Upper lobe of left lung (tissue), 6 donors: ENCODE measurements around the gene MYPN. TPM values are rescaled to one million over a fixed set of nuclear protein-coding genes. Genes with fewer than 3 reads are reported as not detected.

Experiments
- ATAC-seq, 2 donors: fragments of 200-7000 bp; cut with Tn5 transposase; one replicate each; pipeline ENCODE4 v1.9.1; 2022; ENCODE audit warnings: mild to moderate bottlenecking in 2 of 2, moderate library complexity in 2 of 2; ENCODE audit not compliant: low FRiP score in 2 of 2
- DNase-seq, 2 donors: peaks; one replicate each; pipeline ENCODE4 v3.0.0-alpha.2; 2019 to 2020
- H3K27ac ChIP-seq, 4 donors: fragments of 200-600 bp; sonication (generic); one replicate each; pipeline ENCODE4 v1.5.1; 2016 to 2019
- H3K27me3 ChIP-seq, 4 donors: fragments of 200-600 bp; sonication (generic); one replicate each; pipeline ENCODE4 v1.5.1; 2017 to 2019
- H3K36me3 ChIP-seq, 4 donors: fragments of 200-600 bp; sonication (generic); one replicate each; pipeline ENCODE4 v1.5.1; 2016 to 2019
- H3K4me1 ChIP-seq, 4 donors: fragments of 200-600 bp; sonication (generic); one replicate each; pipeline ENCODE4 v1.5.1; 2018 to 2019
- H3K4me3 ChIP-seq, 4 donors: fragments of 200-600 bp; sonication (generic); one replicate each; pipeline ENCODE4 v1.5.1; 2017 to 2019; ENCODE audit warnings: mild to moderate bottlenecking in 2 of 4, moderate library complexity in 1 of 4
- H3K9me3 ChIP-seq, 4 donors: fragments of 200-600 bp; sonication (generic); one replicate each; pipeline ENCODE4 v1.5.1; 2018 to 2019
- CTCF ChIP-seq, 6 experiments: fragments of 450-650 bp in 4 of 6; fragments of 200-600 bp in 2 of 6; sonication (generic) in 2 of 6; IDR thresholded peaks; one replicate each; pipeline ENCODE4 v1.5.1; 2016 to 2019; ENCODE audit warnings: antibody characterized with exemption in 6 of 6
- EP300 ChIP-seq, 4 donors: sonication (generic); formaldehyde crosslinking; IDR thresholded peaks; one replicate each; pipeline ENCODE4 v1.5.1; 2017; ENCODE audit warnings: antibody characterized with exemption in 4 of 4, control low read depth in 2 of 4
- POLR2A ChIP-seq, 4 donors: fragments of 450-650 bp; IDR thresholded peaks; one replicate each; pipeline ENCODE4 v1.5.1; 2016 to 2017; ENCODE audit warnings: antibody characterized with exemption in 4 of 4, mild to moderate bottlenecking in 2 of 4
- POLR2AphosphoS5 ChIP-seq, 2 donors: sonication (generic); formaldehyde crosslinking; IDR thresholded peaks; one replicate each; pipeline ENCODE4 v1.5.1; 2017; ENCODE audit warnings: antibody characterized with exemption in 2 of 2
- WGBS, 2 donors: methylation state at CpG; one replicate each; pipeline ENCODE4 v1.1.5; 2017 to 2018; 5-methylcytosine and 5-hydroxymethylcytosine counted together
- total RNA-seq, 6 donors: library from RNA; depleted of rRNA in 4 of 6; stranded (reverse); fragments of >200 nt in 4 of 6; gene quantifications; one replicate each; pipeline versions ENCODE4 v1.1.0 to v1.2.1, GENCODE V29; 2016 to 2021
- donor health status: DM: no; HTN: no; CAD: no; lungs with moderate emphysema.
- donor health status: DM: no; HTN: yes; CAD: no; lungs with severe emphysema.

Gene MYPN
- total RNA-seq, 6 donors from 2014 or later: not detected

GRCh38 chr10:68135922-68136792 lies 26.9 kb downstream of the MYPN start:
- no peak for TF ChIP-seq EP300 (IDR thresholded peaks at IDR 0.05)
- TF ChIP-seq POLR2A (IDR thresholded peaks at IDR 0.05): no peak
- no peak for TF ChIP-seq CTCF (IDR thresholded peaks at IDR 0.05)
- no peak for TF ChIP-seq POLR2AphosphoS5 (IDR thresholded peaks at IDR 0.05)
- DNase-seq (no peak), ATAC-seq (peak in 1 of 2 donors; percentile 93)
- H3K9me3 ChIP-seq: no peaks in the 10 kb centered on the region
- H3K27ac ChIP-seq: no peak overlapping the region
- H3K27me3 ChIP-seq: no peaks in the 10 kb centered on the region
- no peaks in the 10 kb centered on the region for H3K4me1 ChIP-seq
- 77 to 78% methylated on average over 8 of the region's 8 CpGs for WGBS, 2 donors
- no peaks in the 10 kb centered on the region for H3K36me3 ChIP-seq
- no peak overlapping the region for H3K4me3 ChIP-seq

- Histone ChIP-seq H3K36me3 (no peaks in the 10 kb centered on the region), H3K27me3 (no peaks in the 10 kb centered on the region), H3K9me3 (no peaks in the 10 kb centered on the region), H3K27ac (no peak overlapping the region), H3K4me1 (no peaks in the 10 kb centered on the region), H3K4me3 (no peak overlapping the region)
- TF ChIP-seq POLR2AphosphoS5 (IDR thresholded peaks at IDR 0.05): no peak
- TF ChIP-seq POLR2A (IDR thresholded peaks at IDR 0.05): no peak
- TF ChIP-seq CTCF (IDR thresholded peaks at IDR 0.05): no peak
- no peak for TF ChIP-seq EP300 (IDR thresholded peaks at IDR 0.05)
- DNase-seq (no peak), ATAC-seq (no peak)
- WGBS, 2 donors: 84 to 95% methylated on average over 3 of the region's 3 CpGs
Observed at GRCh38 chr10:68137171-68137570, 27.9 kb downstream of the MYPN start.

GRCh38 chr10:68138526-68138925 lies 29.2 kb downstream of the MYPN start:
- no peak for ATAC-seq
- DNase-seq: no peak
- H3K27me3 ChIP-seq: no peaks in the 10 kb centered on the region
- H3K4me1 ChIP-seq: no peaks in the 10 kb centered on the region
- H3K27ac ChIP-seq: no peak overlapping the region
- H3K4me3 ChIP-seq: no peak overlapping the region
- no peaks in the 10 kb centered on the region for H3K36me3 ChIP-seq
- no peaks in the 10 kb centered on the region for H3K9me3 ChIP-seq
- no peak for TF ChIP-seq POLR2AphosphoS5 (IDR thresholded peaks at IDR 0.05)
- TF ChIP-seq POLR2A (IDR thresholded peaks at IDR 0.05): no peak
- TF ChIP-seq EP300 (IDR thresholded peaks at IDR 0.05): no peak
- TF ChIP-seq CTCF (IDR thresholded peaks at IDR 0.05): no peak

GRCh38 chr10:68139448-68140272 lies 30.4 kb downstream of the MYPN start:
- Histone ChIP-seq H3K27ac (no peak overlapping the region), H3K4me3 (no peak overlapping the region), H3K4me1 (no peaks in the 10 kb centered on the region), H3K9me3 (no peaks in the 10 kb centered on the region), H3K36me3 (no peaks in the 10 kb centered on the region), H3K27me3 (no peaks in the 10 kb centered on the region)
- WGBS, 2 donors: 78 to 83% methylated on average over 6 of the region's 6 CpGs
- ATAC-seq (no peak), DNase-seq (no peak)
- TF ChIP-seq EP300 (IDR thresholded peaks at IDR 0.05): no peak
- TF ChIP-seq POLR2A (IDR thresholded peaks at IDR 0.05): no peak
- no peak for TF ChIP-seq CTCF (IDR thresholded peaks at IDR 0.05)
- no peak for TF ChIP-seq POLR2AphosphoS5 (IDR thresholded peaks at IDR 0.05)
